GM06990 (cell line): ENCODE data around the gene OR9A2.

Experiments
- DNase-seq: peaks from one replicate; pipeline ENCODE4 v3.0.0-alpha.2; 2011; ENCODE audit not compliant: insufficient read length; ENCODE audit errors: extremely low read depth
- H3K27me3 ChIP-seq: replicated peaks from 2 replicates; pipeline ENCODE4 v1.6.0; 2011; ENCODE audit warnings: low read length; ENCODE audit not compliant: control insufficient read depth, insufficient read depth
- H3K36me3 ChIP-seq: 2 replicates; pipeline ENCODE4 v1.5.1; 2011; ENCODE audit warnings: low read length; ENCODE audit not compliant: control insufficient read depth, insufficient read depth
- H3K4me3 ChIP-seq: replicated peaks from 2 replicates; pipeline ENCODE4 v1.5.1; 2011; ENCODE audit warnings: low read depth, mild to moderate bottlenecking, control low read depth, low read length
- TF ChIP-seq, protein P1 (sequence below): IDR thresholded peaks from 2 replicates; pipeline ENCODE4 v1.5.1; 2011; ENCODE audit warnings: low read length, control low read depth, mild to moderate bottlenecking, inconsistent platforms; ENCODE audit not compliant: insufficient read depth, poor library complexity, severe bottlenecking

OR9A2 gene, protein sequence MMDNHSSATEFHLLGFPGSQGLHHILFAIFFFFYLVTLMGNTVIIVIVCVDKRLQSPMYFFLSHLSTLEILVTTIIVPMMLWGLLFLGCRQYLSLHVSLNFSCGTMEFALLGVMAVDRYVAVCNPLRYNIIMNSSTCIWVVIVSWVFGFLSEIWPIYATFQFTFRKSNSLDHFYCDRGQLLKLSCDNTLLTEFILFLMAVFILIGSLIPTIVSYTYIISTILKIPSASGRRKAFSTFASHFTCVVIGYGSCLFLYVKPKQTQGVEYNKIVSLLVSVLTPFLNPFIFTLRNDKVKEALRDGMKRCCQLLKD

DNA sequence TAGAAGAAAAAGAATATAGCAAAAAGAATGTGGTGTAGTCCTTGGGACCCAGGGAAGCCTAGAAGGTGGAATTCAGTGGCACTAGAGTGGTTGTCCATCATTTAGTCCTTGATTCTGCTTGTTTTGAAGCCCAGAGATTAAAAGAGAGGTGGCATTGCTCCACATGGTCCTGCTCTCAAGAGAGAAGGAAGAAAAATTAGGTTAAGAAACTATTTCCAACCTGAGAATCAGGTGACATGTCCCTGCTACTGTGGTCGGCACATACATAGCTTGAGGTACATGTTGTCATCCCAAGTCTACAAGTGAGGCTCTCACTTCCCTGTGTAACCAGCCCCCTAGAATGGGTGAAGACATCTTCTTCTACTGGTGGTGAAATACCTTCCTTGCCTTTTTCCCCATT is at the start of gene OR9A2:
Gene OR9A2, minus strand, starts transcription at position 101 of the 400 bp plus-strand sequence. Its CDS starts 0 bp downstream, at position 101.
- no peak for DNase-seq

GRCh38 chr7:143074141-143074540 is 47.2 kb upstream of the OR9A2 start:
- DNase-seq: no peak
- no peaks in the 10 kb centered on the region for H3K36me3 ChIP-seq
- no peaks in the 10 kb centered on the region; the same call in none of the 2 replicates for H3K27me3 ChIP-seq
- TF ChIP-seq, protein P1, sequence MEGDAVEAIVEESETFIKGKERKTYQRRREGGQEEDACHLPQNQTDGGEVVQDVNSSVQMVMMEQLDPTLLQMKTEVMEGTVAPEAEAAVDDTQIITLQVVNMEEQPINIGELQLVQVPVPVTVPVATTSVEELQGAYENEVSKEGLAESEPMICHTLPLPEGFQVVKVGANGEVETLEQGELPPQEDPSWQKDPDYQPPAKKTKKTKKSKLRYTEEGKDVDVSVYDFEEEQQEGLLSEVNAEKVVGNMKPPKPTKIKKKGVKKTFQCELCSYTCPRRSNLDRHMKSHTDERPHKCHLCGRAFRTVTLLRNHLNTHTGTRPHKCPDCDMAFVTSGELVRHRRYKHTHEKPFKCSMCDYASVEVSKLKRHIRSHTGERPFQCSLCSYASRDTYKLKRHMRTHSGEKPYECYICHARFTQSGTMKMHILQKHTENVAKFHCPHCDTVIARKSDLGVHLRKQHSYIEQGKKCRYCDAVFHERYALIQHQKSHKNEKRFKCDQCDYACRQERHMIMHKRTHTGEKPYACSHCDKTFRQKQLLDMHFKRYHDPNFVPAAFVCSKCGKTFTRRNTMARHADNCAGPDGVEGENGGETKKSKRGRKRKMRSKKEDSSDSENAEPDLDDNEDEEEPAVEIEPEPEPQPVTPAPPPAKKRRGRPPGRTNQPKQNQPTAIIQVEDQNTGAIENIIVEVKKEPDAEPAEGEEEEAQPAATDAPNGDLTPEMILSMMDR: no peak
- H3K4me3 ChIP-seq: no peak overlapping the region

More for the DNA sequence above, at the start of gene OR9A2:
- Histone ChIP-seq H3K4me3 (no peak within 1 kb of the TSS), H3K36me3 (no peaks in the 10 kb centered on the region), H3K27me3 (no peaks in the 10 kb centered on the region; the same call in 1 of the 2 replicates)
- TF ChIP-seq, protein P1: no peak

- TF ChIP-seq, protein P1: no peak
These were observed 46.6 kb upstream of the OR9A2 start for GRCh38 chr7:143073556-143073955.

DNA sequence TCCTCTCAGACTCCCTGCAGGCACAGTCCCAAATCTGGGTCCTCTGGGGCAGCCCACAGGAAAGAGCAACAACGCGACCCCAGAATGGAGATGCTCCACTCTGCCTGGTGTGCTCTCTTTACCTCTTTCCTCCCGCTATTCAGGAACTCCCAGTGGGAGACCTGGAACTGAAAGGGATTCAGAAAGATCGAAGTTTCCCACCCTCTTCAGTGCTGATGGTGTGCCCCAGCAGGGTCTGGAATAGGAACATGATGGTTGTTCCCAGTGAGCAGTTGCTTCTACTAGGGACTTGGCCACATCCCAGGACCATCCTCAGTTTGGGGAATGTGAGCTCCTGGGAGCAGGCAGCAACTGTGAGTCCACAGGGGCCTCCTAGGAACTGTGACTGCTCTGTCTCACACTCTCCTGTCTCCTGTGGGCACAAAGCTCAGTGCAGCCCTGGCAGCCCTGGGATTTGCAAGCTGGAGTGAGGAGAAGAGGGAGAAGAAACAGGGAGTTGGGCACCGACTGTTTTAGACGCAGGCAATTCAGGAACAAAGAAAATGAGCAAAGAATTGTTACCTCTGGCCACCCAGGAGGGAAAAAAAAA is 43.1 kb upstream of the OR9A2 start:
- Histone ChIP-seq H3K27me3 (no peaks in the 10 kb centered on the region; the same call in 1 of the 2 replicates), H3K4me3 (no peak overlapping the region), H3K36me3 (no peaks in the 10 kb centered on the region)
- TF ChIP-seq, protein P1: no peak
- no peak for DNase-seq

More at GRCh38 chr7:143073556-143073955, 46.6 kb upstream of the OR9A2 start:
- no peak overlapping the region for H3K4me3 ChIP-seq
- H3K36me3 ChIP-seq: no peaks in the 10 kb centered on the region
- DNase-seq: no peak
- no peaks in the 10 kb centered on the region; the same call in none of the 2 replicates for H3K27me3 ChIP-seq

DNA sequence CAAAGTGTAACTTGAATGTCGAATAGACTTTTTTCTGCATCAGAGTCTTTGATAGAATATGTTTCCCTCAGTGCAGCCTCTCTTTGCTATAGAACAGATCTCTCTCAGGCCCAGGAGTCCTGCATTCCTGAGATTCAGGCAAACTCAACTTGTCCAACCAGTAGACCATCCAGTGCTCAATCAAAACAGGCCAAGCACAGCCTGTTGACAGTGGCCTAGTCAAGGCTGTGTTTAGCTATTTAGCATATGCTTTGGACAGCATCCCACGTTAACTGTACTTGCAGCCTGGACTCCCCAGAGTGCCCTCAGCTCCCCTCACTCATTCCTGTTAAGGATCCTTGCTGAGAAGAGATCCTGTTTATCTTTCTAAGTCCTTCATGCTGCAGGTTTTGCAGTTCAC is 41.5 kb upstream of the OR9A2 start:
- H3K4me3 ChIP-seq: no peak overlapping the region
- TF ChIP-seq, protein P1: no peak
- no peaks in the 10 kb centered on the region; the same call in 1 of the 2 replicates for H3K27me3 ChIP-seq
- DNase-seq: no peak
- no peaks in the 10 kb centered on the region for H3K36me3 ChIP-seq
